ES-I3 (cell line): Measurements from ENCODE around the gene ADORA1.

Experiments used
- H3K36me3 ChIP-seq: 2 replicates; pipeline ENCODE4 v1.6.1; 2013; ENCODE audit warnings: mild to moderate bottlenecking, low read length, control low read depth, moderate library complexity; ENCODE audit not compliant: insufficient read depth
- H3K4me1 ChIP-seq: 2 replicates; pipeline ENCODE4 v1.6.1; 2013; ENCODE audit warnings: mild to moderate bottlenecking, control low read depth, low read length; ENCODE audit not compliant: insufficient read depth
- H3K9ac ChIP-seq: 2 replicates; pipeline ENCODE4 v1.6.1; 2013; ENCODE audit warnings: low read depth, mild to moderate bottlenecking, low read length, moderate library complexity
- H3K9me3 ChIP-seq: 2 replicates; pipeline ENCODE4 v1.6.1; 2013; ENCODE audit warnings: mild to moderate bottlenecking, low read length, moderate library complexity; ENCODE audit not compliant: control insufficient read depth, insufficient read depth

Gene ADORA1

GRCh38 chr1:203089001-203089650 is 38.4 kb upstream of the ADORA1 start:
- Histone ChIP-seq H3K9me3 (0 out of 2 replicates have a peak, but pooled peaks cover 5% of the 10 kb centered on the region), H3K4me1 (no peaks in the 10 kb centered on the region), H3K36me3 (no peaks in the 10 kb centered on the region; the same call in 1 of the 2 replicates), H3K9ac (no peak overlapping the region)

- peaks cover 7% of the 10 kb centered on the region; the same call in 1 of the 2 replicates for H3K9me3 ChIP-seq
Observed at GRCh38 chr1:203089651-203090045, 37.9 kb upstream of the ADORA1 start.

GRCh38 chr1:203090421-203091198 is 36.9 kb upstream of the ADORA1 start:
- no peaks in the 10 kb centered on the region; the same call in 1 of the 2 replicates for H3K36me3 ChIP-seq
- H3K9me3 ChIP-seq: peaks cover 13% of the 10 kb centered on the region; the same call in 1 of the 2 replicates
- H3K9ac ChIP-seq: no peak overlapping the region
- H3K4me1 ChIP-seq: no peaks in the 10 kb centered on the region

More at GRCh38 chr1:203089651-203090045, 37.9 kb upstream of the ADORA1 start:
- H3K4me1 ChIP-seq: no peaks in the 10 kb centered on the region
- no peak overlapping the region for H3K9ac ChIP-seq
- no peaks in the 10 kb centered on the region; the same call in 1 of the 2 replicates for H3K36me3 ChIP-seq

DNA sequence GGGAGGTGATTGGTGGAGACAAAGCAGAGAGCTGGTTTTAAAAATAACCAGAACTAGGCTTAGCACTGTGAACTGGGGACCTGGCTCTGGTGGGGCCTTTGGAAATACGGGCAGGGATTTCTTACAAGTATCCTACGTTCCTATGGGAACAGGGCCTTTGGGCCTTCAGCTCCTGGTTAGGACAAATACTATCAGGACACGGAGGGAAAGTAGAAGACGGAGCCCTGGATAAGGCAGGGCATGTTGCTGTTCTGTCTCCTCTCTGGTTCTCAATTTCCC is 36.4 kb upstream of the ADORA1 start:
- Histone ChIP-seq H3K36me3 (no peaks in the 10 kb centered on the region; the same call in 1 of the 2 replicates), H3K9ac (no peak overlapping the region), H3K4me1 (no peaks in the 10 kb centered on the region), H3K9me3 (peaks cover 13% of the 10 kb centered on the region; the same call in 1 of the 2 replicates)

DNA sequence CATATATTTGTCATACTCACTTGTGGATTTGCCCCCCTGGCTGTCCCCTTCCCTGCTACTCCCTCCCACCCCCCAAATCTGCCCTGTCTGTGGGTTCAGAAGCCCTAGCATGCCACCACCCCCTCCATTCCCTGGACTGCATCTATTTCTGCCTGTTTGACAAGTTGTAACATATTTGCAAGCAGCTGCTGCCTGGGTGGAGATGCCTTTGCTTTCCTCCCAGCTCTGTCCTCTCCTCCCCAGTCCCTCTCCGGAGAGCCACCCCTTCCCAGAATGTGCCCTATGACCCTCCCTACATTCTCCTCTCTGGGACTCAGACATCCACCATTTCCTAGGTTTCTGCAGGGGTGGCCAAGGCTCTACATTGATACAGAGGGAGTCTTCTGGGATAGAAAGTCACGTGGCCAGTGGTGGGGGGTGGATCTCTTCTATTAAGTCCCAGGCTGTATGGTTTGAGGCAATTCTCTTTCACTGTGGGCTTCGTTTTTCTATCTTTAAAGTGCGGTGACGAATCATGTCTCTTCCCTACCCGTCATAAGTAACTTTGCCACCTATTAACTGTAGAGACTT is 35.7 kb upstream of the ADORA1 start:
- Histone ChIP-seq H3K4me1 (no peaks in the 10 kb centered on the region), H3K9ac (no peak overlapping the region), H3K36me3 (no peaks in the 10 kb centered on the region; the same call in 1 of the 2 replicates), H3K9me3 (peaks cover 13% of the 10 kb centered on the region; the same call in 1 of the 2 replicates)

DNA sequence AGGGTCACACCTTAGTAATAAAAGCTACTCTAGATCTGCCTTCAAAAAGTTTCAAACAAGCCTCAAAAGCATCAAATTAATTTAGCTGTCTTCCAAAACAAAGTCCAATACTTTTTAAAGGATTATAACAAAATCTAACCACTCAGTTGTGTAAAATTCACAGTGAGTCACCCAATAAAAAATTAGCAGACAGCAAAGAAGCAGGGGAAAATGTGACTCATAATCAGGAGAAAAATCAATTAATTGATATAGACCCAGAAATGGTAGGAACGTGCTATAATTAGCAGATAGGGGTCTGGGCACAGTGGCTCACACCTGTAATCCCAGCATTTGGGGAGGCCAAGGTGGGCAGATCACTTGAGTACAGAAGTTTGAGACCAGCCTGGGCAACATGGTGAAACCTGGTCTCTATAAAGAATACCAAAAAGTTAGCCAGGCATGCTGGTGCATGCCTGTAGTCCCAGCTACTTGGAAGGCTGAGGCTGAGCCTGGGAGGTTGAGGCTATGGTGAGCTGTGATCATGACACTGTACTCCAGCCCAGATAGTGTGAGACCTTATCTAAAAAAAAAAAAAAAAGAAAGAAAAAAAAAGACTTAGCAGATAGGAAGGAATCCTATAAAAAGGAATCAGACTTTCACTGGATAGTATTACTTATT is 33.6 kb upstream of the ADORA1 start:
- H3K9ac ChIP-seq: no peak overlapping the region
- H3K9me3 ChIP-seq: peaks cover 13% of the 10 kb centered on the region; the same call in 1 of the 2 replicates

GRCh38 chr1:203095061-203095690 is 32.4 kb upstream of the ADORA1 start:
- no peaks in the 10 kb centered on the region; the same call in 1 of the 2 replicates for H3K36me3 ChIP-seq
- no peak overlapping the region for H3K9ac ChIP-seq
- H3K4me1 ChIP-seq: no peaks in the 10 kb centered on the region
- peaks cover 13% of the 10 kb centered on the region; the same call in 1 of the 2 replicates for H3K9me3 ChIP-seq

More for the DNA sequence above, 33.6 kb upstream of the ADORA1 start:
- no peaks in the 10 kb centered on the region for H3K4me1 ChIP-seq
- no peaks in the 10 kb centered on the region; the same call in 1 of the 2 replicates for H3K36me3 ChIP-seq

- peaks cover 13% of the 10 kb centered on the region; the same call in 1 of the 2 replicates for H3K9me3 ChIP-seq
- H3K9ac ChIP-seq: no peak overlapping the region
- no peaks in the 10 kb centered on the region; the same call in 1 of the 2 replicates for H3K36me3 ChIP-seq
- no peaks in the 10 kb centered on the region for H3K4me1 ChIP-seq
Observed at GRCh38 chr1:203096566-203096965, 31.0 kb upstream of the ADORA1 start.

GRCh38 chr1:203097001-203097400 is 30.5 kb upstream of the ADORA1 start:
- H3K9me3 ChIP-seq: peaks cover 13% of the 10 kb centered on the region; the same call in 1 of the 2 replicates
- H3K36me3 ChIP-seq: no peaks in the 10 kb centered on the region; the same call in 1 of the 2 replicates
- no peaks in the 10 kb centered on the region for H3K4me1 ChIP-seq
- H3K9ac ChIP-seq: no peak overlapping the region

GRCh38 chr1:203098445-203098844 is 29.1 kb upstream of the ADORA1 start:
- H3K9me3 ChIP-seq: peaks cover 13% of the 10 kb centered on the region; the same call in 1 of the 2 replicates
- H3K9ac ChIP-seq: no peak overlapping the region
- no peaks in the 10 kb centered on the region; the same call in 1 of the 2 replicates for H3K36me3 ChIP-seq
- H3K4me1 ChIP-seq: no peaks in the 10 kb centered on the region

GRCh38 chr1:203098914-203099520 is 28.5 kb upstream of the ADORA1 start:
- Histone ChIP-seq H3K36me3 (no peaks in the 10 kb centered on the region), H3K9me3 (peaks cover 8% of the 10 kb centered on the region; the same call in 1 of the 2 replicates), H3K9ac (no peak overlapping the region), H3K4me1 (no peaks in the 10 kb centered on the region)

DNA sequence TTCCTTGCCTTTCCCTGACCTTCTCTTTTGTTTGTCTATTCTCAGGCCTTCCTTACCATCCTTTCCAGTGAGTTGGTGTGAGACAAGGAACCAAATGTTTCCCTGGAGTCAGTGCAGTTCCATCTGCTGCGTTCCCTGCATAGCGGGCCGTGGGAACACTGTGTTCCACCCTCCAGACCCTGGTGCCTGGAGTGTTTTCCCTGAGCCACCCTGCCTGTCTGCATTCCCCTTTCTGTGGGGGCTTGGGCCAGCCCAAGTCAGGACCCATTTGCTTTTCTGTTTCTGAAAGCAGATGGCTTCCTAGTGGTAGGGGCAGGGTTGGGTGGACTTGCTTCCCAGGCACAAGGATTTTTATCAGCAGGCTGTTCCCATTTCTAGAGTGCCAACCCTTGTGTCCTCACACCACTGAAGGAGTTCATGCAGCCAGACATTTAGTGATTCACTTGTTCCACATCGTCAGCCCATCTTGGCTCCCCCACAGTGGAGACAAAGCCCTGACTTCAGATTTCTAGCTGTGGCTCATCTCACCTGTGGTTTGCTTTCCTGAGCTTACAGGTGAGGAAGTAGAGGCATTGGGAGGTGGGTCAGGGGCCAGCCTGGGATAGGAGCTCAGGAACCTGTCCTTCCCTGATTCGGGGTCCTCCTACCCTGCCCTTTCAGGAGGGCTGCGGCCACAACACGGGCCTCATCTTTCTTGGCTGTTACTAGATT is 27.6 kb upstream of the ADORA1 start:
- H3K9ac ChIP-seq: no peak overlapping the region
- no peaks in the 10 kb centered on the region for H3K36me3 ChIP-seq
- H3K4me1 ChIP-seq: no peaks in the 10 kb centered on the region
- H3K9me3 ChIP-seq: peaks cover 6% of the 10 kb centered on the region; the same call in 1 of the 2 replicates

DNA sequence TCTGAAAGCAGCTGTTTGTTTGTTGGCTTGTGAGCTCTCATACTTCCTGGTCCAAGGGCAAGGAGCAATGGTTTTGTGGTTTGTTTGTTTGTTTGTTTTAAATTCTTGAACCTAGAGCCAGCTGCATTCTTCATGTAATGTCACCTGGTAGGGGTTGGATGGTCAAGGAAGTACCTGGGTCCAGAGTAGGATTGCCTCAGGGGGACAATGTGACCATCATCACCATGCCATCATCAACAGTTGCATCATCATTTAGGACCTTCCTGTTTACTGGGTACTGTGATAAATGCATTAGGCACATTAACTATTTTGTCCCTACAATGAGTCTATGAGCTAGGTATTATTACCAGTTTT is 27.0 kb upstream of the ADORA1 start:
- Histone ChIP-seq H3K9me3 (peaks cover 4% of the 10 kb centered on the region; the same call in 1 of the 2 replicates), H3K36me3 (no peaks in the 10 kb centered on the region), H3K4me1 (no peaks in the 10 kb centered on the region), H3K9ac (no peak overlapping the region)
